ENCODE results near the gene SS18L1.
"Not testable (repeated sequence)": the region's sequence is repeated elsewhere in the genome, so short reads cannot be mapped to it uniquely, and the experiment has no call there.

SS18L1 gene

GRCh38 chr20:62143081-62143956 lies at the start of gene SS18L1, which contains the start of gene PSMA7:
SS18L1 (plus strand) TSS chr20:62143769; CDS start chr20:62143821, 52 bp downstream.
PSMA7 (minus strand) TSS chr20:62143394; CDS start chr20:62143303, 91 bp downstream.
- DNase-seq (ENCODE audit: low read depth): peak; percentile 71

GRCh38 chr20:62096421-62097380 lies 46.9 kb upstream of the SS18L1 start:
- no peak for DNase-seq (ENCODE audit: low read depth)

GRCh38 chr20:62097881-62098407 lies 45.6 kb upstream of the SS18L1 start:
- DNase-seq (ENCODE audit: low read depth): no peak

GRCh38 chr20:62101078-62101477 lies 42.5 kb upstream of the SS18L1 start:
- DNase-seq (ENCODE audit: low read depth): no peak

- no peak for DNase-seq (ENCODE audit: low read depth)
Measured at GRCh38 chr20:62103508-62104233, 39.9 kb upstream of the SS18L1 start.

- no peak for DNase-seq (ENCODE audit: low read depth)
Measured at GRCh38 chr20:62104234-62104789, 39.3 kb upstream of the SS18L1 start.

- no peak for DNase-seq (ENCODE audit: low read depth)
Measured at GRCh38 chr20:62104791-62105345, 38.7 kb upstream of the SS18L1 start.

GRCh38 chr20:62105592-62105991 lies 38.0 kb upstream of the SS18L1 start:
- no peak for DNase-seq (ENCODE audit: low read depth)

- DNase-seq (ENCODE audit: low read depth): no peak
Measured at GRCh38 chr20:62111148-62111547, 32.4 kb upstream of the SS18L1 start.

GRCh38 chr20:62112368-62112767 lies 31.2 kb upstream of the SS18L1 start:
- no peak for DNase-seq (ENCODE audit: low read depth)

GRCh38 chr20:62114894-62115293 lies 28.7 kb upstream of the SS18L1 start:
- no peak for DNase-seq (ENCODE audit: low read depth)

GRCh38 chr20:62115800-62116407 lies 27.7 kb upstream of the SS18L1 start:
- DNase-seq (ENCODE audit: low read depth): not testable (repeated sequence)

- DNase-seq (ENCODE audit: low read depth): no peak
Measured at GRCh38 chr20:62116558-62117361, 26.8 kb upstream of the SS18L1 start.

GRCh38 chr20:62117362-62117646 lies 26.3 kb upstream of the SS18L1 start:
- DNase-seq (ENCODE audit: low read depth): no peak

GRCh38 chr20:62117658-62118057 lies 25.9 kb upstream of the SS18L1 start:
- DNase-seq (ENCODE audit: low read depth): no peak

GRCh38 chr20:62118113-62119043 lies 25.2 kb upstream of the SS18L1 start:
- no peak for DNase-seq (ENCODE audit: low read depth)

- no peak for DNase-seq (ENCODE audit: low read depth)
Measured at GRCh38 chr20:62119115-62119514, 24.5 kb upstream of the SS18L1 start.

- DNase-seq (ENCODE audit: low read depth): no peak
Measured at GRCh38 chr20:62119591-62120364, 23.8 kb upstream of the SS18L1 start.
